ENCODE results near the gene FSTL3.
"Not testable (repeated sequence)": the region's sequence is repeated elsewhere in the genome, so short reads cannot be mapped to it uniquely, and the experiment has no call there.

The FSTL3 gene

GRCh38 chr19:661427-662196 is 14.6 kb upstream of the FSTL3 start:
- FAIRE-seq: no peak

GRCh38 chr19:662207-662961 is 13.8 kb upstream of the FSTL3 start:
- no peak for FAIRE-seq

GRCh38 chr19:662962-663681 is 13.1 kb upstream of the FSTL3 start, which contains the start of gene RNF126:
TSS of gene RNF126 (minus strand) at chr19:663214. CDS start at chr19:663121, 93 bp downstream.
- FAIRE-seq: no peak

GRCh38 chr19:663682-664117 is 12.5 kb upstream of the FSTL3 start:
- no peak for FAIRE-seq

- FAIRE-seq: no peak
These were observed 11.2 kb upstream of the FSTL3 start for GRCh38 chr19:664913-665443.

GRCh38 chr19:666985-667573 is 9.1 kb upstream of the FSTL3 start:
- FAIRE-seq: not testable (repeated sequence)

GRCh38 chr19:668675-669434 is 7.3 kb upstream of the FSTL3 start:
- FAIRE-seq: not testable (repeated sequence)

GRCh38 chr19:670609-671075 is 5.5 kb upstream of the FSTL3 start:
- FAIRE-seq: no peak

GRCh38 chr19:674282-675151 is 1.7 kb upstream of the FSTL3 start:
- FAIRE-seq: no peak

GRCh38 chr19:676007-676338 is 219 bp upstream of the FSTL3 start:
- FAIRE-seq: no peak

GRCh38 chr19:677201-677600 is 1.0 kb downstream of the FSTL3 start:
- no peak for FAIRE-seq

- no peak for FAIRE-seq
These were observed 1.6 kb downstream of the FSTL3 start for GRCh38 chr19:677601-678436.

- no peak for FAIRE-seq
These were observed 2.7 kb downstream of the FSTL3 start for GRCh38 chr19:678791-679388.

GRCh38 chr19:679418-680286 is 3.5 kb downstream of the FSTL3 start:
- FAIRE-seq: no peak

GRCh38 chr19:680287-681028 is 4.3 kb downstream of the FSTL3 start:
- no peak for FAIRE-seq

- FAIRE-seq: no peak
These were observed 5.1 kb downstream of the FSTL3 start for GRCh38 chr19:681029-682019.

All from colon (tissue), 2 donors.